Left renal cortex interstitium (tissue), 4 donors: Measurements from ENCODE around the gene SETD5. TPM values are rescaled to one million over a fixed set of nuclear protein-coding genes. Genes with fewer than 3 reads are reported as not detected.
A peak's percentile ranks its signal among the peaks of the same experiment; 100 is the strongest.

ENCODE experiments used
- DNase-seq, 4 donors: peaks; one replicate each; pipeline ENCODE4 v3.0.0-alpha.2; 2013; ENCODE audit warnings: low read depth in 4 of 4, low spot score in 2 of 4, missing footprints in 1 of 4
- polyA plus RNA-seq, 4 donors: library from polyadenylated mRNA; unstranded; fragments of 120-200 nt; gene quantifications; one replicate each; pipeline ENCODE4 v1.2.1, GENCODE V29; 2013; ENCODE audit not compliant: insufficient read length in 4 of 4

Gene SETD5
- polyA plus RNA-seq, 4 donors: 83.0 to 166 (median 129) TPM

DNA sequence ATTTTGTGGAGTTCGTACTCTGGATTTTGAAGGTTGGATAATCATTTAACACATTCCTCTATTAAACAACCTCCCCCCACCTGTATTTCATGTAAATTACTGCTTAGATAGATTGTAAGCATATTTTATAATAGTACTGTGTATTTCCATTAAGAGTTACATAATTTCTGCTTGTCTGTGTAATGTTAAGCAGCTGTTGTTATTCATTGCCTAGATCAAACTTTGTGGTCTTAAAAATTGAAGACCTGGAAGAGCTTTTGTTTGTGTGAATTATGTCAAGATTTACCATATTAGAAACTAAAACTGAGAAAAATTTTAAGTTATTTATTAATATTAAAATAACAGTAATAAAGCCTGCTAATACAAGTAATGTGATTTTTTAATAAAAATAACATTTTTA is 11.1 kb downstream of the SETD5 start:
- no peak for DNase-seq

DNA sequence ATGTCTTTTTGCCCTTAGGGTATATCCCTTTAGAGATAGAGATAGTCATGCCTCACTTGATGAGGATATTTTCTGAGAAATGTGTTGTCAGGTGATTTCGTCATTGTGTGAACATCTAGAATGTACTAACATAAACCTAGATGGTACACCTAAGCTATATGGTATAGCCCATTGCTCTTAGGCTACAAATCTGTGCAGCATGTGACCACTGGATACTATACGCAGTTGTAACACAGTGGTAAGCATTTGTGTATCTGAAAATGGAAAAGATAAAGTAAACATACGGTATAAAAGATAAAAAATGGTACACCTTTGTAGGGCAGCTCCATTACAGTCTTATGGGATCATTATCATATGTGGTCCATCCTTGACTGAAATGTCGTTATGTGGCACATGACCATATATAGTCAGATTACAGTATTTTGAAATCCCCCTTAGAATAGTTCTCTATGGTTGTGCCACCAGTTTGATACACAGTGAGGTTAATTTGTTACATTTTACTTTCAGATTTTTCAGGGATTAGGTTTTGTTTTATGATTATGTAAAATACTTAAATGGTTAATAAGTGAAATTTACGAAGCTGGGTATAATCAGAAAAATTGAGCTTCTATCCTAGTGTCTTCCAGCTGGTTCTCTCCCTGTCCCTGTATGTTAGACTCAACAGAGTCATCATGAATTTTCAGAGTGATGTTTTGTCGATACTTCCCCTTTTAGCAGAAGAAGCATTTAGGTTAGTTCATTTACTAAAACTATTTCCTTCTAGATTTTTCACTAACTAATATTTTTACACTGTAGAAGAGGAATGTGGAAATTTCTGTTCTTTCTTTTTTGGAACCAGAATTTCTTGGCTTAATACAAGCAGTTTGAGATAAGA is 12.8 kb downstream of the SETD5 start:
- DNase-seq: no peak

DNA sequence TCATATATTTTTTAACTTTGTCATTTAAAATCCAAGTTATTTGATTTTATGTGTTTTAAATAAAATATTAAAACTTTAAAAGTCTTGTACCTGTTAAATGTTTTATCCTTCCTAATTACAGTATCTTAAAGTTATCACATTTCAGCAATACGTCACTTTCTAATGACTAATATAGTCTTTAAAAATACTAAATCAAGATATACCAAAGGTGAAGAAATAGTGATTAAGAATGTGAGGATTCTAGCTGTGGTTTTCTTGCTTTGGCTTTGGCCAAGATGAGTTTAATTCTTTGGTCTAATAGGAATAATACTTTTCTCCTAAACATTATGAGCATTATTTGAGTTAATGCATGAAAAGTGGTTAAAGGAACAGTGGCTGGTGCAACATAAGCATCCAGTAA is 13.9 kb downstream of the SETD5 start:
- DNase-seq: no peak

- DNase-seq: no peak
These were observed 14.9 kb downstream of the SETD5 start for GRCh38 chr3:9412293-9412692.

GRCh38 chr3:9414826-9415225 is 17.4 kb downstream of the SETD5 start:
- no peak for DNase-seq

GRCh38 chr3:9415485-9416138 is 18.2 kb downstream of the SETD5 start:
- no peak for DNase-seq

DNA sequence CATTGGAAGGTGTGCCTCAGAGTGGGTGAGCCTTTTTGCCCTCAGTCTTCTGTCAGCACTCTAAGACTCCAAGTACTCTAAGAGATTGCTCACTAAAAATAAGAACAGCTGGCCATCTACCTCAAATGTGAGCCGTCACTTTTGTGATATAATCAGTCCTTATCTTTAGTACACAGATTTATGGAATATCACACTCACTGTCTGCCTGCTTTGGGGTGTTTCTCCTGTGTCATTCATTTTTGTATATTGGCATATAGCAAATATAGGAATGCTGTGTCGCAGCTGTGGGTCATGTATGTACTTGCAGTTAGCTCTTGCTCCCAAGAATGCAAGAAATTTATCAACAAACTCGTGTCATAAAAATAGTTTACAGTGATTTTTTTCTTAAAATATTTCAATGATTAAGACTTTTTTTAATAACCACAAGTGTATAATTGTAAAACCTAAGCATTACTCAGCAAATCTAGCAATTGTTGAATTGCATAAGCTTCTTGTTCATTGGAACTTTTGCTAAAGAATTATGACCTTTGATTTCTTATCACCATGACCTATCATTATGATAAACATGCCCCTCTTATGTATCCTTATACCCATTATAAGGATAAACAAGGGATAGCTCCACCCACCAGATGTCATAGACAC is 18.8 kb downstream of the SETD5 start:
- DNase-seq: no peak

DNA sequence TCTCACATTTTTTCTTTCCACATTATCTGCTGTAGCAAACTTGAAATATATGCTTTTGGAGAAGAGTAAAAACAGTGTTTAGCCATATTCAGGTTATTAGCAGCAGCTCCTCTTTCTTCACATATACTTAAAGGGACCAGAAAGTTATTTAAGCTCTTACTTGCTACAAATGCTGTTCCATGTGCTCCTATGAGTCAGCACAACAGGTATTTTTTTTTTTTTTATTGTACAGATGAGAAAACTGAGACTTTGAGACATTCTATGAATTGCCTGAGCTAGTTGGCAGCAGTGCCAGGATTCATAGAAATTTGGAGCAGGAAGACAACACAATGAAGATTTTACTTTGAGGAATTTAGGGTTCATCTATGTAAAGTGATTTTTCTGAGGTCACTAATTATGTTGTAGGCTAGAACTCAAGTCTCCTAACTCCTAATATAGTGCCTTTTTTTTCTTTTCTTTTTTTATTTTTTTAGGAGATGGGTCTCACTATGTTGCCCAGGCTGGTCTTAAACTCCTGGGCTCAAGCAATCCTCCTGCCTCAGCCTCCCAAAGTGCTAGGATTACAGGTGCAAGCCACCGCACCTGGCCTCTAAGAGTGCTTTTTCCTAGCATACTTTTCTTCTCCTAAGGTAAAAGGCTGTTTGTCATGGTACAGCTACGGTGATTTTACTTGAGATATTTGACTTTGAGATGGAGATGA is 23.6 kb downstream of the SETD5 start:
- no peak for DNase-seq

DNA sequence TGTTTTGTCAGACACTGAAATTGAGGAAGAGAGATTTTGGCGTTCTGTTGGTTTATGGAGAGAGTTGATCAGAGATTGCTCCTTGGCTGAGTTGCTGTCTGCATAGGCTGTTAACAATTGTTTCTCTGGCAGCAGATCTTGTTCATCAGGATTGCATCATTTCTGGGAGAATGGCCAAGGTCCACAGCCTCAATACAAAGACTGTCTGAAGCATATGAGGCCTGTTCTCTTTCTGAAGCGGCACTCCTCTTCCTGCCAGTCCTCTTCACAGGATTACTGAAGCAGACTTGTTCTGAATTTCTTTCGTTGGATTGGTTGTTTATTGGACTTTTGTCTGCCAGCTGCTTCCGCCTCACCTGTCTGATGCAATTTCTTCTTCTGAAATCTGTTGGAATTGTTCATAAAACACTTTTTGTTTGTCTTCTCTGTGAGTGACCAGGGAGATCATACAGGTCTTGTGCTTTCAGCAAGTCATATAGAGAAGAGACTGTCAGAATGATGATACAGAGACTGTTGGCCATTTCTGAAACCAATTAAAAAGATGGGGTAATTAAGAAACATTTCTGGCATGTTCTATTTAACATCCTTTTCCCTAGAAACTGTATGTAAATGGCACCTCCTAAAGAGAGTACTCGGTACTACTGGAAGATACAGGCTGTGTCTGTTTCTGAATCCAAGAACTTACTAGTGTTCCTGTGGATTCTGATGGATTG is 25.5 kb downstream of the SETD5 start:
- peak in 3 of 4 donors; percentile 60 to 90 (median 76) for DNase-seq

GRCh38 chr3:9428411-9428810 is 31.0 kb downstream of the SETD5 start:
- no peak for DNase-seq

GRCh38 chr3:9430733-9431132 is 33.3 kb downstream of the SETD5 start:
- DNase-seq: no peak

- no peak for DNase-seq
These were observed 36.5 kb downstream of the SETD5 start for GRCh38 chr3:9433627-9434521.

- no peak for DNase-seq
These were observed 37.9 kb downstream of the SETD5 start for GRCh38 chr3:9435316-9435715.

DNA sequence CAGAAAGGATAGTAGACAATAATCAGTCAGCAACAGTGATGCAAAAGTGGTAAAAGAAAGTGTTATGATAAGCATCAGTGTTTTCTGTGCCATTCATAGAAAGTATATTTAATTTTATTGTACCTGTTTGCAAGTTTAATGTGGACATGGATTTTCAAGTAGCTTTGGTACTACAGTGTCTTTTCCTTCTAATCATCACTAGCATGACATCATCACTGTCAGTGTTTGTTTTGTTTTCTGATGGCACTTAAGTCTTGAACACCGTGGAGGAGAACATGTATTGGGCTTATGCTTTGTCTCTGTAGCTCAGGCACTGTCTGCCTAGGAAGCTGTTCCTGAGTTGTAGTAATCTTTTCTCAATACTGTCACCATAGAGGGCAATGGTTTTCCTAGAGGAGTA is 41.9 kb downstream of the SETD5 start:
- no peak for DNase-seq

DNA sequence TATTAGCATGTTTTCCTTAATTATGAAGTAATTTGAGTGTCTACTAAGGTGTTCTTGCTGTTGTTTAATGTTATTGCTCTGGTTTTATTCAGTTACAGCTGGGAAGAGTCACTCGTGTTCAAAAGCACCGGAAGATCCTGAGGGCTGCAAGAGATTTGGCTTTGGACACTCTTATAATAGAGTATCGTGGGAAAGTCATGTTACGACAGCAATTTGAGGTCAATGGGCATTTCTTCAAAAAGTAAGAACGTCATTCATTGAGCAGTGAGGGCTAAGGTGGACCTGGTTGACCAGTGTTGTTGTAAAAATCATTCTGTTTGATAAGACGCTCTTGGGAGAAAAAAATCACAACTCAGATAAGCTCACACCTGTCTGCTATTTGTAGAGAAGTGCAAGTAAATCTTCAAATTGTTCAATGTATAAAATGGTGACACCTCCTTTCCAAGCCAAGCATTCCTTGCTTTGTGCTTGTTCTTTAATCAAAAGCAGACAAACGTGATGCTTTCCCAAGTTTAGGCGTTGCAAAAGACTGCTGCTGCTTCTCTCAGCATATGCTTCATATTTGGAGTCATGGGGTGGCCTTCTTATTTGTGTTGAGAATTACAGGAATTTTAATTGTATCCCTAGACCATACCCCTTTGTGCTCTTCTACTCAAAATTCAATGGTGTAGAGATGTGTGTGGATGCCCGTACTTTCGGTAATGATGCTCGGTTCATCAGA is 44.2 kb downstream of the SETD5 start:
- DNase-seq: no peak

- no peak for DNase-seq
These were observed 50.7 kb downstream of the SETD5 start for GRCh38 chr3:9448071-9448470.

DNA sequence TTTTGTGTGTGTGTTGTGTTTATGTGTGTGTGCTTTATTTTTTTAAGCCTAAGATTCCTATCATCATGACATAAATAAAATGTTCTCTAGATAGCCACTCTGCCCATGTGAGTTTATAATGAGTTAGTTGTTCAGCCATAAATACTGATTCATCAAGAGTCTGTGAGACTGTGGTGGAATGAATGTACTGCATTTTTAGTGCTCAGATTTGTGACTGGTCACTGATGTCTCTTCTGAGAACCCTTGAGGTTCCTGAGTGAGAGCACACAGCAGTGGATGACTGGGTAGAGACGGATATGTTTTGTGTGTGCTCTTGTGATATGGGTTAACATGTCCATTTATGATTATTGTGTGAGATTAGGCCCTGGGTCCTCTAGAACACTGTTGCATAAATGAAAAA is 51.2 kb downstream of the SETD5 start:
- no peak for DNase-seq

DNA sequence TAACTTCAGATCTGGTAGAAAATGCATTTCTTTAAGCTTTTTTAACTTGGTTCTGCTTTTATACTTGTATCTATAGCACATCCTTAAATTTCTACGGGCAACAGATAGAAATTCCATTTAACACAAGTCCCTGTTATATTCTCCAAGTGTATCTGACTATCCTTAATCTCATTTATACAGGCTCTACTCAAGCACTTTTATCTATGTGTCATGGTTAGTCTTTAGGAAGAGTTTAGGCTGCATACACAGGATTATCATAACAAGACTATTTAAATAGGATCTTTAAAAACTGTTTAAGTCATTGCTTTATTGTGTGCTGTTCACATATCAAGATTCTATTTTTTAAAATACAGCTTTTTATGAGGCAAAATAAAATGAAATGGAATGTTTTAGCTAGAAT is 52.7 kb downstream of the SETD5 start:
- no peak for DNase-seq

DNA sequence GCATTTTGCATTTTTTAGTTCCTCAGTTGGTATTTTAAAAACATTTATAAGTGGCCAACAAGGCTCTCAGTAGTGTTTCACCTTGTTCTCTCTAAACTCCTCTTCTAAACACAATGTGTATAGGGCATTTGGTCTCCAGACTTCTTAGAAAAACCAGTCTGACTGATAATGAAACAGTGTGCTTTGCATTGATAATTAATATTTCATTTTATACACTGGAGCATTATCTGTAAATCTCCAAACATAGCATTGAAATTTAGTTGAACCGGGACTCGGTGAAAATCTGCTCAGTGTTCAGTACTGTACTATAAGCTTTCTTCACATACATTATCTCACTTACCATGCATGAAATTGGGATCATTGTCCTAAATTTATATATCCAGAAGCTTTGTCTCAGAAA is 53.6 kb downstream of the SETD5 start:
- DNase-seq: no peak
